Inflammatory macrophage treated with lipopolysaccharide for 1 hour (primary cell): ENCODE results near the gene LPIN1.
"Not testable (repeated sequence)": the region's sequence is repeated elsewhere in the genome, so short reads cannot be mapped to it uniquely, and the experiment has no call there.

Experiments
- DNase-seq, 2 donors: peaks; one replicate each; pipeline ENCODE4 v3.0.0-alpha.2; 2020 to 2022

The LPIN1 gene

DNA sequence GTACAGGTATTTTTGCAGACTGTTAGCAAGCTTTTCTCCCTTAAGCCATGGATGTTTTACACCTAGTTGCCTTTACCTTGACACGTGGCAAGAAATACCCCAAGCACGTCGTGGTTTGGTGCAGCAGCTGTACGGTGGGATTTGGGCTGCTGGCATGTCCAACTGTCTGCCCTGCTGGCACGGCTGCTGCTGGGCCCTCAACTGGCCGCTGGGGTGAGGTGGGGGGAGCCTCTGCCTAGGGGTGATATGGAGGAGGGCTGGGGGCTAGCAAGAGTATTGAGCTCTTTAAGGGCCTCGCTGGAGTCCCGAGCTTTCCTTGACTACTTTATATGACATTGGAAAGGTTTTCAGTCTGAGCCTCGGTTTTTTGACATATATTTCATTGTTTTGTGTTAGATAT is 41.6 kb downstream of the LPIN1 start:
- DNase-seq, result no peak

DNA sequence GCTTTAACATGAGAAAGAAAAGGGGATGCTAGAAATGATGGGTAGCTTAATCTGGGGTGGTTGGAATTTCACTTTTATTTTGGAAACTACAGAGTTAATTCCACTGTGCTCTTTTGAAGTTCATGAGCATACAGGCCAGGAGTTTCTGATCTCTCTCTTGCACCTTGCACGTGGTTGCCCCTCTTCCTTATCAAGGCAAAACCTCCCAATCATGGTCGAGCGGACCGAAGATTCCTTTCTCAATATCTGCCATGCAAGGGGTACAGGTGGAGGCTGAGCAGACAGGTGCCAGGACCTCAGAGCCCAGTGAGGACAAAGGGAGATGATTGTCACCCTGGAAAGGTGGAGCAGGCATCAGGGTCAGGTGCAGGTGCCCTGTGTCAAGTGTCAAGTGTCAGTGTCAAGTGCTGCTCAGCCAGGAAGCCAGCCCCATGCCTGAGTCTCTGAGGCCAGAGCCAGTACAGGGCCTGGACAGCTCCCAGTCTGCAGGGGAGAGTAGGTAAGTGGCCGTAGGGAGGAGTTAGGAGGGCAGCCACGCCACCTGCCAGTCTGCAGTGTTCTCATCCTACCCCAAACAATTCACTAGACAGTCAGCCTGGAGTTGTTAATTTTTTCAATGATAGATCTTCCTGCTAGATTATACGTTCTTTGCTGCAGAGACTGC is 42.2 kb downstream of the LPIN1 start:
- DNase-seq, result no peak

DNA sequence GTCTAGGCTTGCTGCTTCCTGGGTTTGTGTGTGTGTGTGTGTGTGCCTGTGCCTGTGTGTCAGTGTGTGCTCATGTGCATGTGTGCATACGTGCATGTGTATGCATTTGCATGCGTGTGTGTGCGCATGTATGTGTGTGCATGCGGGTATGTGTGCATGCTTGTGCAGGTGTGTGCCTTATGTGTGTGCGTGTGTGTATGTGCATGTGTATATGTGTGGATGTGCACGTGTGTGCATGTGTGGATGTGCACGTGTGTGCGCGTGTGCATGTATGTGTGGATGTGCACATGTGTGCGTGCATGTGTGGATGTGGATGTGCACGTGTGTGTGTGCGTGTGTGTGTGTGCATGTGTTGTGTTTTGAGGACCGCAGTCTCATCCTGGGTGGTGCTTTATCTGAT is 42.8 kb downstream of the LPIN1 start:
- DNase-seq, result no peak

DNA sequence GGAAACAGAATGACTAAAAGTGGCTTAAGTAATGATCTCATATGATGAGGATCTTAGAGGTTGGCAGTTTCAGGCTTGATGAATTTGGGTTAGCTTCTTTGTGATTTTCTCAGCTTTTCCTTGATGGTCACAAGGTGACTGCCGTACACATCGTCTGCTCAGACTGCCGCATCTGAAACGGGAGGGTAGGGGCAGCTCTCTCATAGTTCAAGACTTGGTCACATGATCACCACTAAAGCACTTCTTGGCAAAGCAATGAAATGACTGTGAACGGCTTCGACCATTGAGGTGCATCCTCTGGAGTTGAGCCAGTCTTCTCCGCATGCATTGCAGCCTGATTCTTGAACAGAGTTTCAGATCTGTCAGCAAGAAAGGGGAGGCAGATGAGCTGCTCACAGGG is 43.8 kb downstream of the LPIN1 start:
- no peak for DNase-seq

DNA sequence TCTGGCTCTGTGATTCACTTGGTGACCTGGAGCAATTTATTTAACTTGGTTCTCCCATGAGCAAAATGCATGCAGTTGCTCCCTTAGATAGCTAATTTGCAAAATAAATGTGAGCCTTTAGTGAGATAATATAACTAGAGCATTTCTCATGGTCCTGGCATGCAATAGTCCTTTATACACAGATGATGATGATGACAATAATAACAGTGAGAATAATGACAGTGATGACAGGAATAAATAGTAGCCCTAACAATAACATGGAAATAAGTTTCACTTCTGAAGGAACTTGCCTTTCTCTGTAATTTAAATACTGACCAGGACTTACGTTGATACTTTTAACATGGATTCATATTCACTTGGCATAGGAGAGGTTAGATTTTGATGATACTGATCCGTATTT is 49.2 kb downstream of the LPIN1 start:
- DNase-seq, result no peak

DNA sequence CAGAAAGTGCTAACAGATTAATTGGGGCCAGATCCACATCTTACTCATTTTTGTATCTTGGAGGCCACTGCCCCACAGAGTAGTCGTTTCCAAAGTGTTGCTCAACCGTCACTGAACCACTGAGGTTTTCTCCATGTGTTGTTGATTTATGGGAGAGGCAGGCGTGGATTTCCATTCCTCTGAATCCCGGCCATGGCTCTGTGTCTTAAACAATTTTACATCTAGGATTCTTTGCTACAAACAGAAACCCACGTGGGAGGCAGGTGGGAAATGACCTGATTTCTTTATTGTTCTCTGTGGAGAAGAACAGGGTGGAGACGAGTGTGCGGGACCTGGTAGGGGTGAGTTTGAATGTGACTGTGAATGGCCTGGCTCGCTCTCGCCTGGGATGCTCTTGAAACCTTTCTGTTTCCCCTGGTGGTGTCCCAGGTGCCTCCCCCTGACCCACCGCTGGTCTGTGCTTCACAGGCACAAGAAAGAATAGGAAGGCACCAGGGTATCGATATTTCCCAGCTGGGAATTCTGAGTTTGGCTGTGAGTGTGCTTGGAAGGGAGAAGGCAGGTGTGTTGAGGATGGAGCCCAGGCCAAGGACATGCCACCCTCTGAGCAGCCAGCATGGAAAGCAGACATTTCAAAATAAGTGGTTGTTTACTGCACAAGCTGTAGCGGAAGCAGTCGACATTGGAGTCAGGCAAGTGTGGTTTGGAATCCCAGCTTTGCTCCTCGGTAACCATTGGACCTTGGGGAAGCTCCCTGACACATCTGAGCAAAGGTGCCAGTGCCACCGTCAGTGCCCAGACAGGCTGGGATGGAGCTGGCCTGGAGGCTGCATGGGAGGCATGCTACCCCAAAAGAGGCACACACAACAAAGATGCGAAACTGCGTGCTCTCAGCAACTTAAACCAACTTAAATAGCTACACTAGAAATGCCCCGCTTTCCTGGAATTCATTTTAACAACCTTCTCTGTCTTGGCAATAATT is 50.0 kb downstream of the LPIN1 start:
- no peak for DNase-seq

DNA sequence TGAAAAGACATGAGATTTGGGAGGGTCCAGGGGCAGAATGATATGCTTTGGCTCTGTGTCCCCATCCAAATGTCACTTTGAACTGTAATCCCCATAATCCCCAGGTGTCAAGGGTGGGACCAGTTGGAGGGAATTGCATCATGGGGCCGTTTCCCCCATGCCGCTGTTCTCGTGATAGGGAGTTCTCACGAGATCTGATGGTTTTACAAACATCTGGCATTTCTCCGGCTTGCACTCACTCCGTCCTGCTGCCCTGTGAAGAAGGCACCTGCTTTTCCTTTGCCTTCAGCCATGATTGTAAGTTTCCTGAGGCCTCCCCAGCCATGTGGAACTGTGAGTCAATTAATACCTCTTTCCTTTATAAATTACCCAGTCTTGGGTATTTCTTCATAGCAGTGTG is 51.4 kb downstream of the LPIN1 start:
- no peak for DNase-seq

DNA sequence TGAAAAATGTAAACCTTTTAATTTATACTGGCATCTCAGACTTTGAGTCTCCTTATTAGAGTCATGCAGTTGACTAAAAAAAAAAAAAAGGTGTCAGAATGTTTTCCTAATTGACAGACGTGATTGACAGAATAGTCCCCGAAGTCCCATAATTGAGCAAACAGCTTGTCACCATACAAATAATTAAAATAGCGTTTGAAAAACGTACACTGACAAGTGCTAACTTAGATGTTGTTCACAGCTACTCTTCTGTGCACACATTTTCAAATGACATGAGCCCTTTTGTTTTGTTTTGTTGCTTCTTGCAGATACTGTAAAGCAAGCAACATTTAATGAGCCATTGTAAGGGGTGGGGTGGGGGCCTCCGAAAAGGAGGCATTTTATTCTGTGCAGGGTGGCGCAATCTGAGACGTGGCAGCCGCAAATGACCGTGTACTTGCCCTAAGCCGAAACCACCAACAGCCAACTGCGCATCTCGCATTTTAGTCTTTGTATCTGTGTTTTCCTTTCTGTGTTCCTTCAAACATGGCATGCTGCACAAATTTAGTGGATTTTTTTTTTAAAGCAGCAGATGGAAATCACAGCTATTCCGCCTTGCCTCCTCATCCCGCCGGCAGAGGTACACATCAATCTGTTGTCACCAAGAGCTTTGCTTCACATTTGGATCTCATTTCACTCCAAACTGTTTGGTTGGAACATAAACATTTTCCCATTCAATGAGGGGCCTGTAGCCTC is 52.4 kb downstream of the LPIN1 start:
- no peak for DNase-seq

DNA sequence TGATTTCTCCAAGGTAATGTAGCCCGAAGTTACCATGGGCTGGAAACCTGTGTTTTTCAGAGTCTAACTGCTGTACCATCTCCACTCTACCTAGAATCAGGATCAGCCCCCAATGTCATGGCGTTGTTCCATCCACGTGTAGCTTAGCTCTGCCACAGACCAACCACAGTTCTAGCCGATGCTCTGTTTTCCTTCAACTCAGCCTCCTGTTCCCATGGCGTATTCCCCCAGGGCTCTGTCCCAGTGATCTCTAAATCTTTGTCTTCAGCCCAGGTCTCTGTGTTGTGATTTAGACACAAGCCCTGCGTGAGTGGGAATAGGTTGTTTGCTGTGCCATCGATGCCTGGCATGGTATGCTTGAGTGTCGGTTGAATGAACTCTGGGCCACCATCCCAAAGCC is 53.4 kb downstream of the LPIN1 start:
- no peak for DNase-seq

DNA sequence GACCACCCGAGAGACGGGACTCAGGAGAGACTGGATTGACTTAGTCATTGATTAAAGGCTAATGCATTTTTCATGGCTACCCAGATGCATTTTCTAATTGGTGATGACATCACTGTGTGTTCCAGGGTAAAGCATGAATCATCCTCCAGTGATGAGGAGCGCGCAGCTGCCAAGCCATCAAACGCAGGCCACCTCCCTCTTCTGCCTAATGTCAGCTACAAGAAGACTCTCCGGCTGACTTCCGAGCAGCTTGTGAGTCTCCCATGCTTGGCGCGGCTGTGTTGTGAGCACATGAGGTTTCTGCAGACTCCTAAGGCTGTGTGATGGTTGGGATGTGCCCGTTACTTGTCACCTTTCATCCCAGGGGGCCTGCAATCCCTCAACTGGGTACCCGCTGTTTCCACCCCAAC is 56.4 kb downstream of the LPIN1 start:
- no peak for DNase-seq

DNA sequence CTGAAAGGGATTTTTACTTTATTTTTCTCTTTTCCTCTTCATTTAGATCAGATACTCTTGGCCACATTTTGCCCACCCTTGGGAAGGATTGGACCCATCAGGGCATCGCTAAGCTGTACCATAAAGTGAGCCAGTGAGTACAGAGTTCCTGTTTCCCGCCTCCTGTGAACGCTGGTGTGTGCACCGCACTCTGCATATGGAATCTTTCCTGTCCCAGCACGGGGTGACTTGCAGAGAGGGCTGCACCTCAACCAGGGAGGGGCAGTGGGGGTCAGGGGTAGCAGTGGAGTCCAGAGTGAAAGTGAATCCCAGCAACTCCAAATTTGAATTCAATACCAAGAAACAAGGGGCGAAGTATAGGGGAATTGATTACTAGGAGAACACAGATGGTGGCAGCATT is 58.6 kb downstream of the LPIN1 start:
- DNase-seq, result no peak

DNA sequence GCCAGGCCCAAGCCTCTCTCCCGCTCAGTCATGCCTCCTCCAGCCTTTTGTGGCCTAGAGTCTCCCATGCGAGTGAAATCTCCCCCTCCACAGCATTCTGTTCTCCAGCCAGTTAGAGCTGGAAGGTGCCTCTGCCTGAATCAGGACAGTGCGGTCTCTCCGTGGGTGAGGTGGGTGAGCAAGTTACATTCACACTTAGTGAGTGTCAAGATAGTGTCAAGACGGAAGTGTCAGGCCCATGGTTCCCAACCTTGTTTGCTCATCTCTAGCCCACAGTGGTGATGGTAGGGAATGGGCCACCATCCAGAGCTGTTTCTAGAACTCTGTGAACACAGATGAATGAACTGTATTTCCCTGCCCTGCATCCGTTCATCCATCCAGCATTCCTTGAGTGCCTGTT is 59.5 kb downstream of the LPIN1 start:
- DNase-seq, result no peak

DNA sequence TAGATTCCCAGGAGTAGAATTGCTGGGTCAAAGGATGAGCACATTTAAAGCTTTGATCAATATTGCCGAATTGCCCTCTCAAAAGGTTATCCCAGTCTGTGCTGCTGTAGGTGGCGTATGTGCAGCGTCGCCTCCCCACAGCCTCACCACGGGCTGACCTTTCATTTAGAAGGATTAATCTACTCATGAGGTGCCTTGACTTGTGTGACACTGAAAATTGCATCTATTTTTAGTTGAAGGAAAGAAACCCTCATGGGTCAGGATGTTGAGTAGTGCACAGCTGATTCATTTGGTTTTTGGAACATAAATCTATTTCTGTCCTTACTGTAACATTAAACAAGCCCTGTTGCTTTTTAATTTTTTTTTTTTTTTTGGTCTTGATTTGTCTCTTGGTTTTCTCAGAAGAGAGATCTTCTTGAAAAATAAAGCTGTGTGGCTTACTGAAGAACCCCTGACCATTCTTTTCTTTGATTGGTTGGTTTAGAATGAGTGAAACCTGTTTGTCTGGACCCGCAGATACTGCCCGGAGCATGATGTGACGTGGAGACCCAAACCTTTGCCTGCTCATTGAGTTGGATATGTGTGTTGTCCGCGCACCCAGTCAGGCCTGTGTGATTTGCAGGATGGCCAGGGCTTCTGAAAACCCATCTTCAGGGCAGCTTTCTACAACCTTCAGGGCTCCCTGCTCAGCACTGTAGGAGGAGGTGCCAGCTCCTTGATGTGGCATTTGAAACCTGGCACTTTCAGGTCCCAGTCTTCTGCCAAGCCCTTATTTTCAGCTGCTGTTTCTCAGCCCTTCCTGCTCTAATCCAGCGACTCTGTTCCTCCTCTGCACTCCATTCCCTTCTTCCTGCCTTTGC is 61.0 kb downstream of the LPIN1 start:
- no peak for DNase-seq

DNA sequence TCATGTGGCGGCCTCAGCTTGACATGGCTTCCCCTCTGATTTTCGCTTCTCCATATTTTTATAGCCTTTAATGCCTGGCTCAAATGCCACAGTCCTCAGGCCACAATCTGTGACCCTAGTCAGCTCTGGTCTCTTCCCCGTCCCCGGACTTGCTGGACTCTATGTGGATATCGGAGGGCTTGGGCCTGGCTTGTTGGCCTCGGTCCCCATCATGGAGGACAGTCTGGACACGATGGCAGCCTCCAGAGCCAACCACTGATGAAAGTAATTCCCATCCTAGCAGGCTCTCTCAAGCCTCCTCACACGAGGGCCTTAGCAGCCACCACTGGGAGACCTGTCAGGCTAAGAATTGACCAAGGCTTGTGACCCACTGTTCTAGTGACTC is 61.6 kb downstream of the LPIN1 start:
- no peak for DNase-seq

DNA sequence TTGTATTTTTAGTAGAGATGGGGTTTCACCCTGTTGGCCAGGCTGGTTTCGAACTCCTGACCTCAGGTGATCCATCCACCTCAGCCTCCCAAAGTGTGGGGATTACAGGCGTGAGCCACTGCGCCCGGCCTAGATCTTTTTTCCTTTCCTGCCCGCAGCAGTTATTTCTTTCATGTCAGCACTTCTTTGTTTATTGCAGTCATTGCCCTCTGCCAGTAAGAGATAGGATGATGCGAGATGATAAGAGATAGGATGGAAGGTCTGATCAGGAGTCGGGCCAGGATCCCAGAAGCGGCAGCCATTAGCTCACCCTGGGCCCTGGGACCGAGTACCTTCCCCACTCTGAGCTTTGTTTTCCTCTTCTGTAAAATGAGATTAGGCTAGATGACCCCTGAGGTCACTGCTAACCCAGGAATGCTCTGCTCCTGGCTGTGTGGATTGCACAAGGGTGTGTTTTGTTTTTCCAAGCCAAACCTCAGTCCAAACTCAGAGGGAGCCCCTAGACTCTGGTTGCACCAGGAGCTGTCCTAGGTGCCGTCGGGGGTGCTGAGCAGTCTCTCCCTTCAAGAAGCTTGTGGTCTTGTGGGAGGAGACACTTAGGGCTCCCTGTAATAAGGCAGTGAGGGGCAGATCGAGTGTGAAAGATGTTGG is 63.3 kb downstream of the LPIN1 start:
- DNase-seq, result no peak

DNA sequence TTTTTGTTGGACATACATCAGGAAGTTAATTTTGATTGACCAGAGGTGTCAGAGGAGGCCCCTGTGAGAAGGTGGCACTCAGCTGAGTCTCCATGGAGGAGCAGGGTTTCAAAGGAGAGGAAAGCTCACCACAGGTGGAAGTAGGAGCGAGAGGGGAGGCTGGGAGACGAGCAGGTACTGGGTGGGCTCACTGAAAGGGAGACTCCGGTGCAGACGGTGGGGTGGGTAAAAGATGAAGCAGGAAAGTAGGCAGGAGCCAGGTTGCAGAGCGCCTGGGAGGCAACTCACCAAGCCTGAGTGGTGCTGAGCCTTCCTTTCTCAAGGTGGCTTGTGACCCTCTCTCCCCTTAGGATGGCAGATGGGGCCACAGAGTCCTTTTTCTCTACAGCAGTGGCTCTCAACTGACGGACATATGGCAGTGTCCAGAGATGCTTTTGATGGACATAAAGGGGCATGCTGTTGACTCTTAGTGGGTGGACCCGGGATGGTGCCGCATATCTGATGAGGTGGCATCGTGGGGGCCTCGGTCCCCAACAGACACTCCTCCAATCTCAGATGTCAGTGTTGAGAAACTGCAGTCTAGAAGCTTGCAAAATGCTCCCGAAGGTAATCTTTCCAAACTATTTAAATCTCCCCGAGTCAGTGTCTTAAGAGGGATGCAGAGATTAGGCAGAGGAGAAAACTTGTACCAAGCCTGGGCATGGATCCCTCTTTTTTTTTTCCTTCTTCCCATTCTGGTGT is 64.0 kb downstream of the LPIN1 start:
- no peak for DNase-seq

DNA sequence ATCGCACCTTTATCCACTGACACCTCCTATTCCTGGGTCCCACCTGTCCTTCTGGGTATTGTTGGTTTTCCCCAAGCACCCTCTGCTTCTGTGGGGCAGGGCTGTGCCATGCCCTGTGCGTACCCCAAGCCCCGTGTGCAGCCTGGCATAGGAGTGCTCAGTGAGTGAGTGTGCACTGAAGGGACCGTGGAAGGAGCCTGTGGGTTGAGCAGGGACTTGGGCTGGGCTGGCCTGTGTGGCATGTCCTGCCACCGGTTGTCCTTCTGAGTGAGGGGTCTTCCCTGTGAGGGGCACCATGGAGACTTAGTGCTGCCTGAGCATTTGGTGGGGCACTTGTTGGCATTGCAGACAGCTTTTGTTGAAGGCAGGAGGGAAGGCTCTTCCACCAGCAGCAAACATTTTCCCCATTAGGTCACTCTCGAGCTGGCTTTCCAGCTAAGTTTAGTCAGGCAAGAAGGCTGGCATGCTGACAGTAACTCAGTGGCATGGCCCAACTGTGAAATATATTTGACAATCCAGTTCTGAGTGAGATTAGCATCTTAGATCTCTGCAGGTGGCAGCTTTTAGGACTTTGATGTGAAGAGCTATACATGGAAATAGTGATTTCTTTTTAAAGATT is 64.7 kb downstream of the LPIN1 start:
- DNase-seq, result no peak

DNA sequence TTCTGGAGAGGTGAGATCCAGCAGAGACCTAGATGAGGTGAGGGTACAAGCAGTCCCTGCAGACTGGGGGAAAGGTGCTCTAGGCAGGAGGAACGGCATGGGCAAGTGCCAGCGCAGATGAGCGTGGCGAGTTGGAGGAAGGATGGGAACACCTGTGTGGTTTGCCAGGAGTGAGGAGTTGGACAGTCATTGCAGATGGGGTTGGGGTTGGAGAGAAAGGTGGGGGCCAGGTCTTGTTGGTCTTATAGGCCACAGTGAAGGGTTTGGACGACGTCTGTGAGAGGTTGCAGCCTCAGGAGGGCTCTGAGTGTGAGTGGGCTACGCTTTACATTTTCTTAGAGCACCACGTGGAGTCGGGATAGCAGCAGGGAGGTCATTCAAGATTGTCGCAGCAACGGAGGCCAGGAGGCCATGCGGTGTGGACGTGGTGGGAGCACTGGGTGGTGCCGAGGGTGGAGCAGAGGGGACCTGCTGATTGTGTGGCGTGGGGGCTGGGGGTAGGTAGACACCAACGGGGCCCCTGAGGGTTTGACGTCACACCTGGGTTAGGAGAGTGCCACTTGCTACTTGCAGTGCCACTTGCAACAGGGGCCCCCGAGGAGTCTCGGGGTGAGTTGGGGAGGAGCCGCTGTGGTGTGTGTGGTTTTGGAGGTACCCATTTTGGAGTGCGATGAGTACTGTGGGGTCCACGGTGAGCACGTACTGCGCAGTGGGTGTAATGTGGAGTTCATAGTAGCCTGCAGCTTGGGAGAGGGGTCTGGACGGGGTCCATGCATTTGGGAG is 66.2 kb downstream of the LPIN1 start:
- DNase-seq, result no peak

DNA sequence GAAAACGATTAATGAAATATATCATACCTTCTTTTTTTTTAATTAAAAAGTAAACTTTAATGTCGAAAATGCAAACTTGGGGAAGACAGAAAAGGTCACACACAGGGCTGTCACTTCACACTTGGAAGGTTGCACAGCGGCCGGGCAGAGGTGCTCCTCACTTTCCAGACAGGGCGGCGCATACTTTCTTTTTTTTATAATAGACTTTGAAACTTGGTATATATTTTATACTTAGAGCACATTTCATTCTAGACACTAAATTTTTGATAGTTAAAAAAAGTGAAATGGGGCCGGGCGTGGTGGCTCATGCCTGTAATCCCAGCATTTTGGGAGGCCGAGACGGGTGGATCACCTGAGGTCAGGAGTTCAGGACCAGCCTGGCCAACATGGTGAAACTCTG is 66.9 kb downstream of the LPIN1 start:
- DNase-seq, result not testable (repeated sequence)

DNA sequence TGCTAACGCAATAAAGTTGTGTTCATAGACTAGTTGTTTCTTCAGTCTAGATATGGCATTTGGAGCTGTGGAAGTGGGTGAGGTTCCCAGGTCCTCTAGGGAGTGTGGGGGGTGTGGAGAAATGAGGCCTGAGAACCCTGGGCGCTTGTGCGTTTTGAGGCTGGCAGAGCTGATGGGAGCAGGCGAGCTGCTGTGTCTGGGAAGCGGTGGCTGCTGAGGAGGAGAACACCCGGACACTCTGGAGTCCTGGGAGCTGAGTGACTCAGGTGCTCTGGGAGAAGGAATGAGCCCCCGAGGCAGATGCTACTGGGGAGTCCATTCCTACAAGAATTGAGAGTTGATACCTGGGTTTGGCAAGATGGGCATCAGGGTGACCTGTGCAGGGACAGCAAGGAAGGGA is 67.5 kb downstream of the LPIN1 start:
- no peak for DNase-seq
